ENCODE results near the gene TOX2.
"Not testable (repeated sequence)": the region's sequence is repeated elsewhere in the genome, so short reads cannot be mapped to it uniquely, and the experiment has no call there.

The TOX2 gene

DNA sequence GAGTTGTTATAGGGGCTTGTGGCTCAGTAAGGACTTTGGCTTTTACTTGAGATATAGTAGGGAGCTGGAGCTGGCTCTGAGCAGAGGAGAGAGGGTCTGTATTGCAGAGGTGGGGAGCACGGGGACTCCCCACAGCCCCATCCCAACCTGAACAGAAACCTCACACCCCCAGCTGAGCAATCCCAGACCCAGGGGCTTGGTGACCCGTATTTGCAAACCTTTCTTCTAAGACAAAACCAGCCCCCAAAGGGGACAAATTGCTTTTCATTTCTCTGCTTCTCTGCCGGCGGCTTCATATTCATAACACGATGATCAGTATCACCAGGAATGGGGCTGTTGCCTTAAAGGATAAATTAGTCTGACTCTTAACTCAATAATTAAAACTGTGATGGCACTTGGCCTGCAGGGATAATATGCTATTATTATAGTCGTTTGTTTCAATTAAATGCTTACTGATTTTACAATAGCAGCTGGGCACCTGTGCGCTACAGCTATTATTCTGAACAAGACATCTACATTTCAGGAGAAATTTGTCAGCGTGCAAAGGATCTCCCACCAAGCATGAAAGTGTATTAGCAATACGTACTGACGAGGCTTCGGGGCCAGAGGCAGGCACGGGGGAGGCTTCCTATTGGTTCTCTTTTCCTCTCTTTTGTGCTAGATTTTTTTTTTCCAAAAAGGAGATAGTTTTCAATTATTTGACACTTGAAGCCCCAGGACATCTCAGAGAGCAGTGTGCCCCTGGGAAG, 118.1 kb downstream of the TOX2 start:
- DNase-seq (ENCODE audit: low spot score), result no peak

DNA sequence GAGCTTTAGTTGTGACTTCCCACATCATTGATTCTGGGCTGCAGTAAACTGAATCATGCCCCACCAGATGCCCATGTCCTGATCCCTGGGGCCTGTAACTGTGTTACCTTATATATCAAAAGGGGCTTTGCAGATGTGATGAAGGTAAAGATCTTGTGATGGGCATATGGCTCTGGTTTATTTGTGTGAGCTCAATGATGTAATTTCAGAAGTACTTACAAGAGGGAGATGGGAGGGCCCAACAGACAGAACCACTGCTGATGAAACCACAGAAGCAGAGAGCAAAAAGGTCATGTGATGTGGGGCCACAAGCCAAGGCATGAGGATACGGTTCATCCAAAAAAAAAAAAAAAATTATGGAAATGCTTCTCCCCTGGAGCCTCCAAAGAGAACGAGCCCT, 118.7 kb downstream of the TOX2 start:
- DNase-seq (ENCODE audit: low spot score), result no peak

DNA sequence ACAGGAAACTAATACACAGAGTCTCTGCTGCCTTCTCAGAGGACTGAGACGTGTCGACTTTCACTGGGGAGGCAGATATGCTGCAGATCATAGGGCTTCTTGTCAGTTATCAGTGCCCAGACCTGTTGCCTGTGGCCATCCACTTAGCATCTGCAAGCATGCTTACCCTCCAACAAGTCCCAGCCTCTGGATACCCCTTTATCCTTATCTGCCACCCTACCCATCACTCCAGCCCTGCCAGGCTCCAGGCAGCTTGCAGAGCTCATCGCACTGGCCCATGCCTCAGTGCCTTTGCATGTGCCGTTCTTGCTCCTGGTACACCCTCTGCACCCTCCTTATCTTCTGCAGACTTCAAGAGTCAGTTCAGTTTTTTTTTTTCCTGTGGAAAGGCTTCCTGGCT, 119.2 kb downstream of the TOX2 start:
- DNase-seq (ENCODE audit: low spot score), result no peak

DNA sequence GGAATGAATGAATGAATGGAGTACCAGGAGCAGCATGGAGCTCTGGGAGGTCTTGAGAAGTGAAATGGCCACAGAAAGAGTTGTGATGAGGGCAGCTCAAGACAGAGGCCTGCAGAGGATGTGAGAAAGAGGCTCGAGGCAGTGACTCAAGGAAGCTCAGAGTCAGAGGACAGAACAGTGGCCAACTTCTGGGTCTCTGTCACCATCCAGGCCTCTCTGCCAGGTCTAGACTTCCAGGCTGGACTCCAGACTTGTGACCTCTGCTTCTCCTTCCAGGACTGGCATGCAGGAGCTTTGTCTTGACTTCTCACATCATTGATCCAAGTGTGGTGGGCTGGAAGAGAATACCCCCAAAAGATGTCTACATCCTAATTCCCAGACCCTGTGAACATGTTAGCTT, 119.8 kb downstream of the TOX2 start:
- DNase-seq (ENCODE audit: low spot score), result no peak

DNA sequence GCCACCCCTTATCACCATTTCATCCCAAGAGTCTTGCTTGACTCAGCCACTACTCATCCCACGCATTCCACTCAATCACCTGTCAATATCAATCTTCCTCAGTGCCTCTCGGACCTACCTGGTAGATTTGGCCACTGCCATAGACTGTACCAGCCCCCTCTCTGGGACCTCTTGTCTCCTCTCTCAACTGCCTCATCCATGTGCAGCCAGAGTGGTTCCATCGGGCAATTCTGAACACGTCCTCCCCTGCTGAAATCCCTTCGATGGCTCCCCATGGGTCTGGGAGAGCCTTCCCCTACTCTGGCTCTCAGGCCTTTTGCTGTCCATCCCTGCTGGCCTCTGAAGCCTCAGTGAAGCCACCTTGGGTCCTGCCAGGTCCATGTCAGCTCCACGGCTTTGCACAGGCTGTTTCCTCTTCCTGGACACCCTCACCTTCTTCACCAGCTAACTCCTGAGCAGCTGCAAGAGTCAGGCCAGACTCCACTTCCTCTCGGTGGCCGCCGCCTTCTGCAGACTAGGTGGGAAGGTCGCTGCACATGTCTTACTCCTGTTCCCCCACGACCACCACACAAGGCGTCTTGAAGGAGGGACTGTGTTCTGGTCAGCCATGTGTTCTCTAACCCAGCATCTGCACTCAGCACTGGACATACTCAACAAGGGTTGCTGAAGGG, 120.4 kb downstream of the TOX2 start:
- DNase-seq (ENCODE audit: low spot score), result no peak

DNA sequence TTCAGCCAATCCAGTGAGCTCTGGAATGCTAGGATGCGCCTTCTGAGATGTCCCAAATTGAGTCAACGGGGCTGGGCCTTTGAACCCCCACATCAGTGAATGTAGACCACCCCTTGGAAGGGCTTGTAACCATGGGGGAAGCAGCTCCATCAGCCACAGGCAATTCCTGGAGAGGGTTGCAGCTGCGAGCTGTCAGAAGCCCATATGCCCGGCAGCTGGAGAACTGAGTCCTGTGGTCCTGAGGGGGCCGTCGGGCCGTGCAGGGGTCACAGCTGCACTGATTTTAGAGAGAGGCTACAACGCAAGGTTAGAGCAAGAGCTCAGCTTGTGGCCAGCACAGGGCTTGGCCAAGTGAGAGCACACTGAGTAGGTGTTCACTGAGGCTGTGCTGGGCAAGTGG, 121.3 kb downstream of the TOX2 start:
- DNase-seq (ENCODE audit: low spot score), result no peak

DNA sequence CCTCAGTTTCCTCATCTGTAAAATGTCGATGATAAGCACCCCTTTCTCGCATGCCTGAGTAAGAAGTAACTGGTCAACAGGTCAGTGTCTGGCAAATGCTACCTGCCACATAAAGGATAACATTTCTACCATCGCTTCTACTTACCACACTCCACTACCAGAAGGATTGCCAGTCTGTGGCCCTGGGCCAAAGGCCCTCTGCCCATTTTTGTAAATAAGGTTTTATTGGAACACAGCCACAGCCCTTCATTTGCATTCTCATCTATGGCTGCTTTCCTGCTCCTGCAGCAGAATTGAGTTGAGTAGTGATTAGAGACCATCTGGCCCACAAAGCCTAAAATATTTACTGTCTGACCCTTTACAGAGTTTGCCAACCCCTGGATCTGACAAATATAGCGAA, 121.8 kb downstream of the TOX2 start:
- no peak for DNase-seq (ENCODE audit: low spot score)

DNA sequence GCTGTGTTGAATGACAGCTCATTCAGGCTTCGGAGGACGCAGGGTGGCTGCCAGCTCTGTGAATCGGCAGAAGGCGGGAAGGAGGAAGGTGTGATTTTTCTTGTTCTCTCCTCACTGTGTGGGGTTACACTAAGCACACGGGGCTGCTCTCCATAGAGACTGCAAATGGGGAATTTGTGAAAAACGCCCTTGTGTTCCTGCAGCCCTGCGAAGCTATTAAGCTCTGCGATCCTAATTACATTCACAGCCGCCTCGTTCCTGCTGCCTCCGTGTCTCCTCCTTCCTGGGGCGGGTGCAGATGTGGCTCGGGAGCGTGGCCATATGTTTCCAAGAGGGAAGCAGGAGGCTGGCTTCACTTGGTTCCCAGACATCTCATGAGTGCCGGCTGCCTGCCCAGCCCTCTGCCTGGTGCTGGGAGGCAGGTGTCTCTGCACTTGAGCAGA, 124.0 kb downstream of the TOX2 start:
- DNase-seq (ENCODE audit: low spot score), result peak; percentile 46

DNA sequence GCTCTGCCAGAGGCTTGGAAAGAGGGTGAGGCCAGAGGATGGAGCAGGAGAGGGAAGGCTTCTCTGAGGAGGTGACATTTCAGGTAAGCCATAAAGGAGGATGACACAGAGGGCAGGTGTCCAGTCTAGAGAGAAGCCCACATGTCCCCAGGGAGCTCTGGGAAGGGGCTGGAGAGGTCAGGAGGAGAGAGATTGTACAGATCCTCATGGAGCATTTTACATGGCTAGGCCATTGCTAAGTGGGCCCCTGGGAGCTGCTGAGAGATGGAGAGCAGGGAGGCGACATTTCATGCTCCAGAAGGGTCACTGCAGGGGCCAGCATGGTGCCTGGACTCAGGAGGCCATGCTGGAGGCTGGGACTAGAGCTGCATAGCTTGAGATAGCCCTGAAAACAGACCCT, 124.5 kb downstream of the TOX2 start:
- no peak for DNase-seq (ENCODE audit: low spot score)

DNA sequence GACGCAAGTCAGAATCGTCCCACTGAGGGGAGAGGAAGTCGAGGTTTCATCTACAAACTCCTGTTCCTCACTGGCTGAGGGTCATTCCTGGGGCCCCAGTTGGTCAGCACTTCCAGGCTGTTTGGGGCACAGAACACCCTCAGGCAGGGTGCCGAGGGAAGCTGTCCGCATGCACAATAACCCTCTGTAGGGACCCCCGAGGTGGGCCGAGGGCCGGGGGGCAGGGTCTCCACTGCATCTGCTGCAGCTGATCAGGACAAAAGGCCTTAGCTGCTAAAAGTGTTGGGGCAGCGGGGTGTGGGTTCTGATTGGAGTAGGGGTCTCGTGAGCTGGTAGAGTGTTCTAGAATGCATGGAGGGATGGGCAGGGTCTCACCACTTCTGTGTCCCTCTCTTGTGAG, 125.1 kb downstream of the TOX2 start:
- no peak for DNase-seq (ENCODE audit: low spot score)

DNA sequence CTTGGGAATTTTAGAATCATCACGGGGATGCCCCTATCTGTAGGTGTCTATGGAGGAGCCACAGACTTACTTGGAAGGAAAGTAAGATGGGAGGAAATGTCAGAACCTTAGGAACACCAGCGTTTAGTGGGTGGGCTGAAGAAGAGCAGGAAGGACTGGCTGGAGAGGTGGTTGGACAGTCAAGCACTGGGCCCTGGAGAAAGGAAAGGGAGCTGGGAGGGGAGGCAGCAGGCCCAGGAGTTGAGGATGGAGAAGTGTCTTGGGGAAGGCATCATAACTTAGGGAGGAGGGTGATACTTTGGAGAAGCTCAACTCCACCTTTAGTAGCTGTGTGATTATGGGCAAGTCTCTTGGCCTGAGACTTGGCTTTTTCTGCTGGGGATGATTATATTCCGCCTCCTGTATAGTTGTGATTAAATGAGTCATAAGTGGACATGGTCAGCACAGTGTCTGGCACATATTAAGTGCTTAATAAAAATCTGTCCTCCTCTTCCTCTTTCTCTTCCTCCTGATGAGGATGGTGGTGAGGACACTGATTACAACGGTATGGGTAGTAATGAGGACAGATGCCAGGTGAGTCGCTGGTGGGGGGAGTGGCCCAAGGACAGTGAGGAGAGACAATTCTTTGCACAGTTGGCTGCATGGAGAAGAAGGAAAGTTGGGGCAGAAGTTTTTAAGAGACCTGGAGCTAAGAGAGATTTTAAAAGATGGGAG, 125.7 kb downstream of the TOX2 start:
- no peak for DNase-seq (ENCODE audit: low spot score)

DNA sequence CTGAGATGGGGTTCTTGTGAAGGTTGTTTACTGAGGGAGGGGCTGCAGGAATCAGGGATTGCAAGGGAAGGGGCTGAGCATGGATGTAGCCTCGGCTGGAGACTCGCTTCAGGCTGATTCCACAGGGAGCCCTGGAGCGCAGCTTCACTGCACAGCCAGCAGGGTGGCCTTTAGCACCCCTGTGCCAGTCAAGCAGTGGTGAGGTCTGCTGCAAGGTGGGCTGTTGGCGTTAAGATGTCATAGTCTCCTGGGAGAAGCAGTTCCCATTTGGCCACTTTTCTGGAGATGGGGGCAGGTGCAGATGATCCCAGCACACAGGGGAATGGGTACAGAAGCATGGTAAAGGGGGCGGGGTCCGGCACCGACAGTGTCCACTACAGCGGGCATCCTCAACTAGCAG, 126.3 kb downstream of the TOX2 start:
- no peak for DNase-seq (ENCODE audit: low spot score)

DNA sequence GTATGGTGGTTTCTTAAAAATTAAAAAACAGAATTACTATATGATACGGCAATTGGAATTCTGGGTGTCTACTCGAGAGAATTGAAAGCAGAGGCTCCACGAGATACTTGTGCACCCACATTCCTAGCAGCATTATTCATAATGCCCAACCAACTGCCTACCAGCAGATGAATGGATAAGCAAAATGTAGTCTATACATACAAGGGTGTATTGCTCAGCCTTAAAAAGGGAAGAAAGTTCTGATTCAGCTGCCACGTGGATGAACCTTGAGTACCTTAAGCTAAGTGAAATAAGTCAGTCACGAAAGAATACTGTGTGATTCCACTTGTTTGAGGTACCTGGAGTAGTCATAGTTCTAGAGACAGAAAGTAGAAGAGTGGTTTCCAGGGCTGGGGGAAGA, 130.1 kb downstream of the TOX2 start:
- DNase-seq (ENCODE audit: low spot score), result not testable (repeated sequence)

DNA sequence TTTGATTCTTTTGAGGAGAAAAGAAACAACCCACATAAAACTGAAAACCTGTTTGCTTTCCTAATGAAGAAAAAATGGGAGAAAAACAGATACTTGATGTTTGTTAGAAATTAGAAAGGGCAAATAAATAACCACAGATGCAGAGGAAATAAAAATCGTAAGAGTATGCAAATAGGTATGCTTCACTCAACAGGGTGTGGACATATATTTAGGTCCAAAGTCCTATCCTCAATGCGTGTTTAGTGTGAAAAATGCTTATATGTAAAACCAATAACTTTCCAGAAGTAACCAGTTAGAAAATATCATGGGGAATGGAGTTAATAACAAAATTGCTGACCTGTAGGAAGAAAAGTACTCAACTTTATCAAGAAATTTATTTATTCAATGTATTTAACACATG, 135.7 kb downstream of the TOX2 start:
- DNase-seq (ENCODE audit: low spot score), result no peak

DNA sequence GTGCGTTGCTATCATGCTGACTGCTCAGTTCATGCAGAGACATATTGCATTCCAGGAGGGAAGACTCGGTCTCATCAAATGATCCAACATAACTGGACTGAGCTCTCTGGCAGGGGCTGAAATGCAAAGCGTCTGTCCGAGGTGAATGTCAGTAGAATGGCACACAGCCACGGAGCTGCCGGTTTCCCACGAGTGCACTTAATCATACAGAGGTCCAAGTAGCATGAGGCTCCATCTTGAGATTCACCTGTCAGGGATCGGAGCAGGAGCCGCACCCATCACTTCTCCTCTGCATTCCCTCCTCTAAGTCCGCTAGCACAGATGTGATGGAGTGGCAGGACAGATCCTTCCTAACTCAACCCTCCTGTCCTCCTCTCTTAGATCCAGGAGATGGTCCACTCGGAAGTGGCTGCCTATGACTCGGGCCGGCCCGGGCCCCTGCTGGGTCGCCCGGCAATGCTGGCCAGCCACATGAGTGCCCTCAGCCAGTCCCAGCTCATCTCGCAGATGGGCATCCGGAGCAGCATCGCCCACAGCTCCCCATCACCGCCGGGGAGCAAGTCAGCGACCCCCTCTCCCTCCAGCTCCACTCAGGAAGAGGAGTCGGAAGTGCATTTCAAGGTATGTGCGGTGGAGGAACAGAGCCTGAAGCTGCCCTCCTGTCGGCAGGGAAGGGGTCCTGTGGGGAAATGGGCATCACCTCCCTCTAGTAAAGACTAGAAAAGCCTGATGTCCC, 136.4 kb downstream of the TOX2 start:
- DNase-seq (ENCODE audit: low spot score), result no peak

DNA sequence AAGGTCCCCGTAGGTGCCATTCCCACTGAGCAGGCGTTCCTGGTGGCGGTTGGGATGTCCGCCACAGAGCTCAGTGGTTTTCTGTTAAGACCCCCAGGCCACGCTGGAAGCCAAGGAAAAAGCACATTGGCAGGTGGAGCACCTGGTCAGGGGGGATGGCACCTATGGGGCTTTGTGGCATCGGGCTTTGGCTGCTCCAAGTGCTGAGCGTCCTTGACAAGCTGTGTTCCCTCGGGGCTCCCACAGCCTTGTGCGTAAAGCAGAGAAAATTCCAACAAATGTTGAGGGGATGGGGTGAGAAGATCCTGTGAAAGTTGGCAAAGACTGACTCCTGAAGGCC, 137.0 kb downstream of the TOX2 start:
- DNase-seq (ENCODE audit: low spot score), result no peak

DNA sequence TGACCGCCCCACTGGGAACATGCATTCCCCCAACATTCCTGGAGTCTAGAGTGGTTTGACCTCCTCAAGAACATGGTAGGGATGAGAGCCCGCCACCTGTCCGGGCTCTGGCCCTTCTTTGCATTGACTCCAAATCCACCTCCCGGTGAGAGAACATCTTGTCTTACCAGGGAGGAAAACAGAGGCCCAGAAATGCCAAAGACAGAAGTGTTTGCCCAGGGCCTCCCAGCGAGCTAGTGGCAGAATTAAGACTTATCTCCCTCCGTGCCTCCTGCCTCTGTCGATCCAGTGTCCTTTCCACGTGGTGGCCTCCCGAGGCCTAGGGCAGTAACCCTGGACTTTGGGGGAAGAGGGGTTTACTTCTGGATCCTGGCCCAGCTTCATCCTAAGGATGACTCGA, 137.5 kb downstream of the TOX2 start:
- no peak for DNase-seq (ENCODE audit: low spot score)

DNA sequence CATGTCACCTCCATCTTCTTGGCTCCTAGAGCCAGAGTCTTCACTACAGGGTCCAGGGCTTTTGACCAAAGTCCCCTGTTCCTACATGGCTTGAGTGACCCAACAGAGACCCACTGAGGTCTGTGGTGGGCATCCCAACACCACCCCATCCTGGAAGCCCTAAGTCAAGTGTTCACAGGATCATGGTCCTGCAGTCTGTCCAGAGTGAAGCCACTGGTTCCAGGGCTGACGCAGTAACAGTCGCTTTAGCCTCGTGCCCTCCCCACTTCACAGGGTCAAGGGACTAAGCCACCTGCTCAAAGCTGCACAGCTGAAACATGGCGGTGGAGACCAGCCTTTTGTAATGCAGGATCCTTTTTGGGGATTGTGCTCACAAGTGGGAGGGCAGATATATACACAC, 138.4 kb downstream of the TOX2 start:
- no peak for DNase-seq (ENCODE audit: low spot score)

DNA sequence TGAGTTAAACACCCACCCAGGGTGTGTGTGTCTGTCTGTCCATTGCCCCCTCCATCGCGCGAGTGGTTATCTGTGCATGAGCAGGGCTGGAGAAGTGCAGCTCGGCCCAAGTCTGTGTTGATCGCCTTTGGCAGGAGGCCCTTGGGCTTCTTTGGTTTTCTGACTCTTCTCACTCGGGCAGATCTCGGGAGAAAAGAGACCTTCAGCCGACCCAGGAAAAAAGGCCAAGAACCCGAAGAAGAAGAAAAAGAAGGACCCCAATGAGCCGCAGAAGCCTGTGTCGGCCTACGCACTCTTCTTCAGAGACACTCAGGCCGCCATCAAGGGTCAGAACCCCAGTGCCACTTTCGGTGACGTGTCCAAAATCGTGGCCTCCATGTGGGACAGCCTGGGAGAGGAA, 139.5 kb downstream of the TOX2 start:
- DNase-seq (ENCODE audit: low spot score), result no peak

DNA sequence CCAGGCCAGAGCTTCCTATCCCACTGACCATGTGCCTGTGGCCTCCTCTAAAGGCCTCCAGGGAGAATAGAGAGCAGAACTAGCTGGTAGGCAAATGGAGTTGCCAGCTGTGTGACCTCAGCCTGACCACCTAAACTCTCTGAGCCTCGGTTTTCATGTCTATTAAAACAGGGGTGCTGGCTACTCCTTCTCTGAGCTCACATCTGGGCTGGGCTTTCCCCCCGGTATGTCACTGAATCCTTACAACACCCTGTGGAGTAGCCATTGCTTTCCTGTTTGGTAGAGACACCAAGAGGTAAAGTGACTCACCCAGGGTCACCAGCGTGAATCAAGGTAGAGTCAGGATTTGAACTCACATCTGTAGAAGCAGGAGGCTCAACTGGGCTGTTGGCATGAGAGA, 140.2 kb downstream of the TOX2 start:
- DNase-seq (ENCODE audit: low spot score), result no peak

DNA sequence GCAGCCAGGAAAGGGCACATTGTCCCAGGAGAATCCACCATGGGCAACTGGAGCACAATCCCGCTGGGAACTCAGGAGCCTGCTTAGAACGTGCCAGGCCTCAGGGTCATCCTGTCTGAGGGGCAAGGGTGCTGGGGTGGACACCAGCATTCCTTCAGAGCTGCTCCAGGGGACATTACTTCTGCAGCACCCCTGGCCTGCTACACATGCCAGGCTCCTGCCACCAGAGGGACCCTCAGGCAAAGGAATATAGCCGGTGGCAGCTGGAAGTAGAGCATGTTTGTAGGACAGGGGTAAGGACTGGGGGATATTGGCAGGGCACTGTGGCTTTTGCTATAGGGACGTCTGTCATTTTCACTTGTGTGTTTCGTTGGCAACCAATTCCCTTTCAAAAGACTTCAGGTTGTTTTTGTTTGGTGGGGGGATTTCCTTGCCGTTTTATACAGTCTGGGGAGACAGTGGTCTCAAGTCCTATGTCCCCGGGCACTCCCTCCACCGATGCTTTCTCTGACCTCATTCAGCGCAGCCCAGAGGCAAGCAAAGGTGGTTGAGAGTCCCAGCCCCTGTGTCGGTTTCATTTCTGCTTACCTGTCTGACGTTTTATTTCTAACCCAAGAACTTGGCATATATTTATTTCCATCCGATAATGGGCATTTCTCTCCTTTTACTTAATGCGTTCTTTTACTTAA, 141.5 kb downstream of the TOX2 start:
- no peak for DNase-seq (ENCODE audit: low spot score)

Measured in GM03348 (cell line).